Measurements from ENCODE around the gene MICU1.
"Not testable (repeated sequence)": the region's sequence is repeated elsewhere in the genome, so short reads cannot be mapped to it uniquely, and the experiment has no call there.

MICU1 gene

DNA sequence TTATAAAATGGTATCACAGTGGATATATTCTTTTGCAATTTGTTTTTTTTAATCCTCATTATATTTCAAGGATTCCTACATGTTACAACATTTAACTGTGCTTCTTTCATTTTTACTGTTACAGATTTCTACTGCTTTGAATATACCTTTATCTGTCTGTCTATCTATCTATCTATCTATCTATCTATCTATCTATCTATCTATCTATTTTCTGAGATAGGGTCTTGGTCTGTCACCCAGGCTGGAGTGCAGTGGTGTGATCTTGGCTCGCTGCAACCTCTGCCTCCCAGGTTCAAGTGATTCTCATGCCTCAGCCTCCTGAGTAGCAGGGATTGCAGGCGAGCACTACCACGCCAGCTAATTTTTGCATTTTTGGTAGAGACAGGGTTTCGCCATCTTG, 194.9 kb downstream of the MICU1 start:
- DNase-seq: not testable (repeated sequence)

DNA sequence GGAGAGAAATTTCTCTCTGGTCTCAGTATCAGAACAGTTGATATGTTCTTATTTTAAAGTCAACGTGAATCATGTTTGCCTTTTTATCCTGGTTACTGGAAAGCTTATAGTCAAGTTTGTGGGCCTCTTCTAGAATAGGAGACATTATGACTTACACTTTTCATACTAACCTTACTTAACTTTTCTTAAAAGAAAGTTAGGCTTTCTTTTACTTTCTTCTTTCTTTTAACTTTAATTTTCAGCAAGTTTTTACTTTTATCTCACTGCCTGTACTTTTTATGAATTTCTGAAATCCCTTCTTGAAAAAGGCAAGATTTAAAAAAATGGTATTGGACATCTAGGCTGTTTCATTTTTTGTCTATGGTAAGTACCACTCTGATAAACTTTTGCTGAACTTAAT, 195.9 kb downstream of the MICU1 start:
- no peak for DNase-seq

DNA sequence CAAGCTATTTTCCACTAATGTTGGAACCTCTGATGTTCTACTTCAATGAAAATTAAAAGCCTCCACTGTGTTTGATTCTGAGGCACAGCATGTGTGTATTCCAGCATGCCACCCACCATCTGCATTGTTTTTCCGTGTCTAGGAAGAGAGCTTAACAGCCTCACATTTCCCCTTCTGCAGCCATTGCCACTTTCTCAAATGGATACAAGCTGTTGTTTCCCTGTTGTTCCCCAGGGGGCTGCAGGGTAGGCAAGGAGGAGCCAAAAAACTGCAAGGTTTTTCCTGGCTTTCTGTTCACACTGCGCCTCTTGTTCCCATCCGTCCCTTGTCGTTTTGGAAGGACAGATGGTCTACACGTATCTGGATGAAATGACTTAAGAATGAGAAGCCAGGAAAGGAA, 198.9 kb downstream of the MICU1 start:
- DNase-seq: no peak

- DNase-seq: no peak
Measured at GRCh38 chr10:72425133-72425532, 200.7 kb downstream of the MICU1 start.

DNA sequence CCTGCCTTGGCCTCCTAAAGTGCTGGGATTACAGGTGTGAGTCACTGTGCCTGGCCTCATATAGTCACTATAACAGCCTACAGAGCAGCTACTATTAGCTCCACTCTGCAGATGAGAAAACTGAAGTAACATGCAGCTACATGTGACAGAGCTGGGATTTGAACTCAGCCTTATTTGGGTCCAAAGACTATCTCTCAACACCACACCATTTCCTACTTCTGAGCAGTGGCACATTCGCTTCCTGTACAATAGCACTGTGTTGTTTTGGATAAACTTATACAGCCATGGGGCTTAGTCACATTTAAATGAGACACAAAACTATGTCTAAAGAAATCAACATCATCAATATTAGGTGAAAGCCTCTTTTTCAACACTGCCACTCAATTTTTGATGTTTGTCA, 201.3 kb downstream of the MICU1 start:
- DNase-seq: no peak

DNA sequence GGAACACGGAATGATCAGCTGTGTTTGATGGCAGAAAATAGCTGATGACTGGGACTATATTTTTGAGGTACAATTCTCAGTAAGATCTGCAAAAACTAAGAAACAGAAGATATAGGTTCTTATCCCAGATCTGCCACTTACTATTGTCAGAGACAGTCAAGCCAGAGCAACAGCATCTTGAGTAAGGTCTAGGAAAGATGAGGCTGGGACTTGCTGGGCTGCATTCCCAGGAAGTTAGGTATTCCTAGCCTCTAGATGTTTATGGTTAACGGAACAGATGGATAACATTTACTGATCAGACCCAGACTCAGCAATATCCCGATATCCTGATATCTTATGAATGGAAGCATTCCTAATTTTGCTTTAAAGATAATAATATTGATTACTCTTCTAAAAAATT, 202.5 kb downstream of the MICU1 start:
- DNase-seq: no peak

- DNase-seq: no peak
Measured at GRCh38 chr10:72421885-72422540, 203.9 kb downstream of the MICU1 start.

DNA sequence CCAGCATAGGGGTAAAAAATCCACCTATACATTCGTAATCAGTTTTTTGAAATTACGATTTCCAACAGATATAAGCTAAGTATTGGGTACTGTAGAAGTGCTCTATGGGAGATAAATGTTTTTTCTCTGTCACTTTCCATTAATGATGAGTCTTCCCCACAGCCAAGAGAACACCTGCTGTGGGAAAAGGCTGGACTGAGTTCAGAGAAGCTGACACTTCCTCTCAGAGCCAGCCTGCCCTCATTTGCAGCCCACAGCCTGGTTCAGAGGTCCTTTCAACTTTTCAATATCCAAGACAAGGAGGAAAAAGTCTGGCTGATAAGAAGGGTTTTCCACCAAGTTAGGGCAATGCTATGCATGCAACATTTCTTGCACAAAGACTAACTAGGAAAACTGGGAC, 206.6 kb downstream of the MICU1 start:
- DNase-seq: no peak

DNA sequence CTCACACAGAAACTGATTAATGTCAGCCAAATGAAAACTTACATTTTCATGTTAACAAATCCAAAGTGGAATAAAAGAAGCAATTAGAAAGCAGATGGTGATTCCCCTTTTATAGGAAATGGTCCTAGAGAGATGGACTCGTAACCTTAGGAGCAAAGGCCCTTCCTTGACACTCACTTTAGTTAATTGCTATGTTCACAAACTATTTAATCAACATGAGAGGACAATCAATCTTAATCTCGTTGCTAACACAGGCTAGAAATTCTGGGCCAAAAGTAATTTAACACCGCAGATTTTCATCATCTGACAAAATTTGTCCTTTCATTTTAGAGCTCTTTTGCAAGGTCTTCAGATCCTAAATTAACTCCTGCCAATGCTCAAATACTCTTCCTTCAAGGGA, 207.2 kb downstream of the MICU1 start:
- DNase-seq: no peak

- no peak for DNase-seq
Measured at GRCh38 chr10:72417971-72418370, 207.9 kb downstream of the MICU1 start.

- no peak for DNase-seq
Measured at GRCh38 chr10:72416661-72417060, 209.2 kb downstream of the MICU1 start.

- DNase-seq: no peak
Measured at GRCh38 chr10:72414642-72415041, 211.2 kb downstream of the MICU1 start.

DNA sequence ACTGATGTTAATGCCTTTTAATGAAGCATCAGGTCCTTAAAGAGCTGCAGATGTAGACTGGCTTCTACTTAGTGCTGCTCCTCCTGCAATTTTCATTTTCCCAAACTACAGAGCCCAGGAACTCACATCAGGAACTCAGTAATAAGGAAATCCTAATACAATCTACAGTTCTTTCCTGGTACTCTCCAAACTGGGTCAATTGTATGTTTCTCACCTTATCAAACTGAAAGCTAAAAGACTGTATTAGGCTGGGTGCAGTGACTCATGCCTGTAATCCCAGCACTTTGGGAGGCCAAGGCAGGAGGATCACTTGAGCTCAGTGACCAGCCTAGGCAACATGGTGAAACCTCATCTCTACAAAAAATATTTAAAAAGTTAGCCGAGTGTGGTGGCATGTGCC, 216.7 kb downstream of the MICU1 start:
- no peak for DNase-seq

GRCh38 chr10:72407927-72408600, 217.8 kb downstream of the MICU1 start:
- DNase-seq: no peak

DNA sequence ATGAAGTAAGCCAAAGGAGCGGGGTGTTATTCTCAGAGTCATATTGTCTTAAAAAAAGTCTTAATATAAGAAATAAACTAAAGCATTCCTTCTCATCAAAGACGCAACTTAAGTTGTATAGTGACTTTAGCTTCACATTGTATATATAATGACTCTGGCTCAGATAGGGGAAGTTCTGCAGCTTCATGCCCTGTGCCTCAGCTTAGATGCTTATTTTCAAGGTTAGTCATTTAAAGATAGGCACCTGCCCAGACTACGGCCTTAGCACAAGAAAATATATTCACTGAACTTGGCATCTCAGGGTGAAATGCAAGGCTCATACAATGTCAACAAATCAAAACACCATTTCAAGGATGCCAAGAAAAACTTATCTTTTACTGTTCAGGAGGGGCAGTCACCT, 218.4 kb downstream of the MICU1 start:
- DNase-seq: no peak

DNA sequence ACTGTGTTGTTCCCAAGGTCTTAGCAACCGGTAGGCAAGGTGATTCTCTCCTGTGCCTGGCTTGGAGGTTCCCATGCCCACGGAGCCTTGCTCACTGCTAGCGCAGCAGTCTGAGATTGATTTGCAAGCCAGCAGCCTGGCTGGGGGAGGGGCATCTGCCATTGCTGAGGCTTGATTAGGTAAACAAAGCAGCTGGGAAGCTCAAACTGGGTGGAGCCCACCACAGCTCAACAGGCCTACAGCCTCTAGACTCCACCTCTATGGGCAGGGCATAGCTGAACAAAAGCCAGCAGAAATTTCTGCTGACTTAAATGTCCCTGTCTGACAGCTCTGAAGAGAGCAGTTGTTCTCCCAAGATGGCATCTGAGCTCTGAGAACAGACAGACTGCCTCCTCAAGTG, 230.3 kb downstream of the MICU1 start:
- not testable (repeated sequence) for DNase-seq

DNA sequence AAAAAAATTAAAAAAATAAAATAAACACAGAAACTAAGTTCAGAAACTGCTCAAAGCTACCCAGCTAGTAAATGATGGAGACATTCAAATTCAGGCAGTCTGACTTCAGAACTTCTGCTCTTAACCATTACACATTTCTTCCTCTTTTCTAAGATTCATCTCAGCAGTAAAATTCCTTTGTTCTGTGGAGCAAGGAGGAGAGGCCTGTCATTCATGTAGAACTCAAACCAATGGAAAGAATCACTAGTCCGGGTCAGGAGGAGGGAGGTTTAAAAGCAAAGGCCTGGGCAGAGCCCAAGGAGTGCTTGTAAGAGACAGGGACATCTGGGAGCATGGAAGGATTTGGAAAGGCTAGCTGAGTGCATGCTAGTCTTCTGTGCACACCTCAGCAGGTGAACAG, 233.3 kb downstream of the MICU1 start:
- no peak for DNase-seq

DNA sequence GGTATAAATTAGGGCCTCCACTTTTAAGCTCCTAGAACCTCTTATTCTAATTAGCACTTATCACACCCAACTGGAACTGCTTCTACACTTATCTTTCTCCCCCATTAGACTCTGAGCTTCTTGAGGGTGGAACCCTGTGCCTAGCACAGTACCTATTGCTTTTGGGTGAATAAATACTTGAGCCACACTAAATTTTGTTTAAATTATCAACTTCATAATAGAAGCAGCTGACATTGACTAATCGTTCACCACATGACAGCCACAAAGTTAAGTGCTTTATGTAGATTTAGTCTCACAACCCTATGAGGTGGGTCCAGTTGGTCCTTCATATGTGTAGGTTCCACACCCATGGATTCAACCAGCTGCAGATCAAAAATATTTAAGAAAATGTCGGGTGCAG, 235.1 kb downstream of the MICU1 start:
- no peak for DNase-seq

- DNase-seq: no peak
Measured at GRCh38 chr10:72389716-72390115, 236.2 kb downstream of the MICU1 start.

DNA sequence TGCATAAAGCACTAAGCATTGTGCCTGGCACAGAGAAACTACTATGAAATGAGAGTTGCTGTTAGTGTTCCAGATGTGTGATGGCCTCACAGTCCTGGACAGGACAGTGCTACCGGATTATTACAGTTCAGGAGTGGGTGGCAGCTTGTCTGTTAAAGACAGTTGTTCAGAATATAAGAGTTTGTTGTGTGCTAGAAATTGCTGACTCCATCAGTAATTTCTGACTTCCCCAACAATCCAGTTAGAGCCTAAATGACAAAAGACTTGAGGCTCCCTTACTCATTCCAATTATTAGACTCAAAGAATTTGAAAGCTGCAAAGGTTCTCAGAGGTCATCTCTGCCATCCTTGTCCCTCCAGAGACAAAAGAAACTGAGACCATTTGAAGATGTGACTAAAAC, 236.9 kb downstream of the MICU1 start:
- DNase-seq: no peak

GRCh38 chr10:72388062-72388461, 237.8 kb downstream of the MICU1 start:
- no peak for DNase-seq

GRCh38 chr10:72386916-72387586, 238.8 kb downstream of the MICU1 start:
- DNase-seq: no peak

DNA sequence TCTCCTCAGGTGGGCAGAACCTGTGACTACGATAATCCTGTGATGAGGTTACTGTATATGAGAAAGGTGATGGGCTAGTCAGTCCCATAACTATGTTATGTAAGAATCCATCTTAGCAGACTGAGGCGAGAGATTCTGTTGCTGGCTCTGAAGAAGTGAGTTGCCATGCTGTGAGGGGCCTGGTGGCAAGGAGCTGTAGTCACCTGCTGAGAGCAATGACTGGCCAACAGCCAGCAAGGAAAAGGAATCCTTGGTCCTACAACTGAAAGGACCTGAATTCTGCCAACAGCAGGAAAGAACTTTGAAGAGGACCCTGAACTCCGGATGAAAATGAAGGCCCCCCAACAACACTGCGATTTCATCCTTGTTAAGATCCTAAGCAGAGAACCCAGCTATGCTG, 240.2 kb downstream of the MICU1 start:
- no peak for DNase-seq

DNA sequence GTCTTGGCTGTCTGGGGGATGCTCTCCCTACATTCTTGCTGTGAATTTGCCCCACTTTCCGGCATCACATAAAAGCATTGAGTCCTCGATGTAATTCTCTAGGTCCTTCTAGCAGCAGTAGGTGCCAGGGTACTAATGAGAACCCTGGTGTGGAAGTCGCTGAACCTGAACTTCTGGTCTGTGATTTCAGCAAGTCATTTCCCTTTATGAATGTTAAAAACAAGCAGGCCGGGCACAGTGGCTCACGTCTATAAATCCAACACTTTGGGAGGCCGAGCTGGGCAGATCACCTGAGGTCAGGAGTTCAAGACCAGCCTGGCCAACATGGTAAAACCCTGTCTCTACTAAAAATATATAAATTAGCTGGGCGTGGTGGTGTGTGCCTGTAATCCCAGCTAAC, 240.9 kb downstream of the MICU1 start:
- not testable (repeated sequence) for DNase-seq

Measured in activated naive CD4-positive, alpha-beta T cell treated with Interleukin-2 at 50 U/mL for 16 hours (primary cell).